Liver (tissue), 9 donors: ENCODE results near the gene USH2A. TPM values are rescaled to one million over a fixed set of nuclear protein-coding genes. Genes with fewer than 3 reads are reported as not detected.

ENCODE experiments used
- DNase-seq: peaks from one replicate; pipeline ENCODE4 v3.0.0-alpha.2; 2017; ENCODE audit warnings: low spot score
- H3K27ac ChIP-seq, 2 donors: one replicate each; pipeline ENCODE4 v1.7.0; 2013; ENCODE audit warnings: inconsistent platforms in 2 of 2, low read length in 2 of 2, control low read depth in 1 of 2, low read depth in 1 of 2, mild to moderate bottlenecking in 1 of 2
- H3K27me3 ChIP-seq, 4 donors: one replicate each; pipeline versions ENCODE4 v1.6.1 to v1.7.0; 2013; ENCODE audit warnings: low read length in 3 of 4, inconsistent platforms in 1 of 4, mild to moderate bottlenecking in 1 of 4, moderate library complexity in 1 of 4; ENCODE audit not compliant: control insufficient read depth in 4 of 4, insufficient read depth in 4 of 4
- H3K36me3 ChIP-seq, 4 donors: one replicate each; pipeline versions ENCODE4 v1.6.1 to v1.7.0; 2013; ENCODE audit warnings: low read length in 3 of 4, mild to moderate bottlenecking in 3 of 4, low read depth in 1 of 4, moderate library complexity in 1 of 4; ENCODE audit not compliant: control insufficient read depth in 4 of 4, insufficient read depth in 3 of 4
- H3K4me1 ChIP-seq, 4 donors: one replicate each; pipeline versions ENCODE4 v1.6.1 to v1.7.0; 2013; ENCODE audit warnings: low read length in 3 of 4, mild to moderate bottlenecking in 3 of 4, moderate library complexity in 1 of 4; ENCODE audit not compliant: control insufficient read depth in 4 of 4, insufficient read depth in 4 of 4
- H3K4me3 ChIP-seq, 3 donors: one replicate each; pipeline versions ENCODE4 v1.6.1 to v1.7.0; 2013; ENCODE audit warnings: low read length in 3 of 3, control low read depth in 1 of 3, low read depth in 1 of 3, mild to moderate bottlenecking in 1 of 3
- H3K9ac ChIP-seq, 2 donors: one replicate each; pipeline ENCODE4 v1.7.0; 2013; ENCODE audit warnings: low read length in 2 of 2, mild to moderate bottlenecking in 2 of 2, moderate library complexity in 2 of 2, control low read depth in 1 of 2, low read depth in 1 of 2
- H3K9me3 ChIP-seq, 4 donors: one replicate each; pipeline versions ENCODE4 v1.6.1 to v1.7.0; 2013; ENCODE audit warnings: low read length in 3 of 4; ENCODE audit not compliant: control insufficient read depth in 4 of 4
- ATF3 ChIP-seq: IDR thresholded peaks from 2 replicates; pipeline ENCODE4 v1.6.1; 2016; ENCODE audit warnings: antibody characterized with exemption
- EGR1 ChIP-seq, 2 donors: IDR thresholded peaks; 2 replicates each; pipeline ENCODE4 v1.6.1; 2016 to 2018; ENCODE audit warnings: antibody characterized with exemption in 2 of 2, low read depth in 2 of 2
- FOXA1 ChIP-seq: IDR thresholded peaks from 2 replicates; pipeline ENCODE4 v1.6.1; 2016; ENCODE audit warnings: antibody characterized with exemption
- FOXA2 ChIP-seq: IDR thresholded peaks from 2 replicates; pipeline ENCODE4 v1.6.1; 2016; ENCODE audit warnings: antibody characterized with exemption
- GABPA ChIP-seq, 2 donors: IDR thresholded peaks in 1 of 2; conservative IDR thresholded peaks in 1 of 2; 2 replicates each; pipeline ENCODE4 v1.6.1; 2016; ENCODE audit warnings: antibody characterized with exemption in 2 of 2, mild to moderate bottlenecking in 1 of 2, moderate library complexity in 1 of 2
- HNF4A ChIP-seq, 2 donors: conservative IDR thresholded peaks; 2 replicates each; pipeline ENCODE4 v1.6.1; 2016; ENCODE audit warnings: antibody characterized with exemption in 2 of 2, mild to moderate bottlenecking in 2 of 2
- HNF4G ChIP-seq: IDR thresholded peaks from 2 replicates; pipeline ENCODE4 v1.6.1; 2016; ENCODE audit warnings: antibody characterized with exemption
- JUND ChIP-seq, 2 donors: IDR thresholded peaks; 2 replicates each; pipeline ENCODE4 v1.6.1; 2016; ENCODE audit warnings: antibody characterized with exemption in 2 of 2
- MAX ChIP-seq: IDR thresholded peaks from 2 replicates; pipeline ENCODE4 v1.6.1; 2016; ENCODE audit warnings: antibody characterized with exemption
- NR2F2 ChIP-seq: IDR thresholded peaks from 2 replicates; pipeline ENCODE4 v1.6.1; 2016; ENCODE audit warnings: antibody characterized with exemption
- RAD21 ChIP-seq, 2 donors: IDR thresholded peaks; 2 replicates each; pipeline ENCODE4 v1.6.1; 2016; ENCODE audit warnings: antibody characterized with exemption in 2 of 2, mild to moderate bottlenecking in 2 of 2
- RXRA ChIP-seq, 2 donors: IDR thresholded peaks; 2 replicates each; pipeline ENCODE4 v1.6.1; 2017 to 2018; ENCODE audit warnings: antibody characterized with exemption in 2 of 2, mild to moderate bottlenecking in 1 of 2
- SP1 ChIP-seq: IDR thresholded peaks from 2 replicates; pipeline ENCODE4 v1.6.1; 2018; ENCODE audit warnings: antibody characterized with exemption, mild to moderate bottlenecking
- TAF1 ChIP-seq: conservative IDR thresholded peaks from 2 replicates; pipeline ENCODE4 v1.6.1; 2016; ENCODE audit warnings: antibody characterized with exemption, mild to moderate bottlenecking
- YY1 ChIP-seq: IDR thresholded peaks from 2 replicates; pipeline ENCODE4 v1.6.1; 2016; ENCODE audit warnings: antibody characterized with exemption, mild to moderate bottlenecking
- ZBTB33 ChIP-seq: IDR thresholded peaks from 2 replicates; pipeline ENCODE4 v1.6.1; 2016; ENCODE audit warnings: antibody characterized with exemption
- WGBS: extraction: QIAGEN DNeasy Blood & Tissue Kit; methylation state at CpG from one replicate; pipeline ENCODE4 v1.1.7; 2013; 5-methylcytosine and 5-hydroxymethylcytosine counted together
- polyA plus RNA-seq, 2 donors: library from polyadenylated mRNA; stranded (reverse) in 1 of 2; unstranded in 1 of 2; fragments of 200-250 nt in 1 of 2; fragments of >200 nt in 1 of 2; fragmentation: Nextera tagmentation in 1 of 2; extraction: Ambion mirVana in 1 of 2; gene quantifications; one replicate each; pipeline versions ENCODE4 v1.2.1 to v1.2.3, GENCODE V29; 2013 to 2015
- total RNA-seq, 2 donors: library from RNA; depleted of rRNA; stranded (reverse); fragments of >200 nt; gene quantifications; one replicate each; pipeline ENCODE4 v1.2.3, GENCODE V29; 2014
- TF ChIP-seq, protein P1 (sequence below): IDR thresholded peaks from 2 replicates; pipeline ENCODE4 v1.6.1; 2016; ENCODE audit warnings: antibody characterized with exemption, mild to moderate bottlenecking
- donor health status: healthy.
- donor health status: healthy.
- donor health status: healthy.
- donor health status: healthy.
- donor health status: healthy.

USH2A gene
- total and polyA plus RNA-seq, 4 donors: 0.14 to 1.0 (median 0.31) TPM

GRCh38 chr1:216095400-216095799 lies 327.8 kb downstream of the USH2A start:
- 71% methylated on average over 4 of the region's 4 CpGs for WGBS

DNA sequence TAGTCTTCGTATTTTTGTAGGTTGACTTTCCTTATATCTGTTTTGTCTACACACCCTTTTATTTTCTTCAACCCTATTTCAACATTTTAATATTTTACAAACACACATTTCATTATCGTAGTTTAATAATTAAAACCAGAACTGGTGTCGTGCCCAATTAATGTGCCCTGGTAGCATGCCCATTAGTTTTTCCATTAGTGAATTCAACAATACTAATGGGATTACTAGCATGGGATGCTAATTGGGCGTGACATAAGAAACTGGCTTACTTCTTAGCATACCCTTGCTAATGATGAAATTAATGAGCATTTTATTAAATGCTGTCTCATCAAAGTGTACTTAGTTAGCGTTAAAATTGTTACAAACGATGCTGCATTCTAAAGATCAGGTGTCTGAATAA lies 332.7 kb downstream of the USH2A start:
- H3K27ac ChIP-seq: no peak overlapping the region
- H3K4me3 ChIP-seq: no peak overlapping the region
- peaks cover 0 to 4% (median 0%) of the 10 kb centered on the region in 4 donors for H3K27me3 ChIP-seq
- H3K9ac ChIP-seq: no peak overlapping the region
- H3K4me1 ChIP-seq: no peaks in the 10 kb centered on the region
- no peak for DNase-seq
- 89% methylated on average over 6 of the region's 6 CpGs for WGBS
- TF ChIP-seq FOXA1: no peak
- no peak for TF ChIP-seq ZBTB33
- no peak for TF ChIP-seq FOXA2
- TF ChIP-seq, protein P1, sequence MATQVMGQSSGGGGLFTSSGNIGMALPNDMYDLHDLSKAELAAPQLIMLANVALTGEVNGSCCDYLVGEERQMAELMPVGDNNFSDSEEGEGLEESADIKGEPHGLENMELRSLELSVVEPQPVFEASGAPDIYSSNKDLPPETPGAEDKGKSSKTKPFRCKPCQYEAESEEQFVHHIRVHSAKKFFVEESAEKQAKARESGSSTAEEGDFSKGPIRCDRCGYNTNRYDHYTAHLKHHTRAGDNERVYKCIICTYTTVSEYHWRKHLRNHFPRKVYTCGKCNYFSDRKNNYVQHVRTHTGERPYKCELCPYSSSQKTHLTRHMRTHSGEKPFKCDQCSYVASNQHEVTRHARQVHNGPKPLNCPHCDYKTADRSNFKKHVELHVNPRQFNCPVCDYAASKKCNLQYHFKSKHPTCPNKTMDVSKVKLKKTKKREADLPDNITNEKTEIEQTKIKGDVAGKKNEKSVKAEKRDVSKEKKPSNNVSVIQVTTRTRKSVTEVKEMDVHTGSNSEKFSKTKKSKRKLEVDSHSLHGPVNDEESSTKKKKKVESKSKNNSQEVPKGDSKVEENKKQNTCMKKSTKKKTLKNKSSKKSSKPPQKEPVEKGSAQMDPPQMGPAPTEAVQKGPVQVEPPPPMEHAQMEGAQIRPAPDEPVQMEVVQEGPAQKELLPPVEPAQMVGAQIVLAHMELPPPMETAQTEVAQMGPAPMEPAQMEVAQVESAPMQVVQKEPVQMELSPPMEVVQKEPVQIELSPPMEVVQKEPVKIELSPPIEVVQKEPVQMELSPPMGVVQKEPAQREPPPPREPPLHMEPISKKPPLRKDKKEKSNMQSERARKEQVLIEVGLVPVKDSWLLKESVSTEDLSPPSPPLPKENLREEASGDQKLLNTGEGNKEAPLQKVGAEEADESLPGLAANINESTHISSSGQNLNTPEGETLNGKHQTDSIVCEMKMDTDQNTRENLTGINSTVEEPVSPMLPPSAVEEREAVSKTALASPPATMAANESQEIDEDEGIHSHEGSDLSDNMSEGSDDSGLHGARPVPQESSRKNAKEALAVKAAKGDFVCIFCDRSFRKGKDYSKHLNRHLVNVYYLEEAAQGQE: no peak
- no peak for TF ChIP-seq EGR1 (IDR thresholded peaks at IDR 0.05; ENCODE audit: low read depth in 2 of 2)
- TF ChIP-seq JUND (IDR thresholded peaks at IDR 0.05): no peak
- TF ChIP-seq YY1: no peak
- no peak for TF ChIP-seq SP1
- no peak for TF ChIP-seq MAX
- no peak for TF ChIP-seq RAD21 (IDR thresholded peaks at IDR 0.05)
- no peak for TF ChIP-seq ATF3
- no peak for TF ChIP-seq GABPA (IDR thresholded peaks at IDR 0.05 in 1 of 2, conservative IDR thresholded peaks at IDR 0.05 in 1 of 2)
- H3K36me3 ChIP-seq: no peaks in the 10 kb centered on the region
- H3K9me3 ChIP-seq: no peaks in the 10 kb centered on the region

More at GRCh38 chr1:216095400-216095799, 327.8 kb downstream of the USH2A start:
- TF ChIP-seq JUND (IDR thresholded peaks at IDR 0.05): no peak
- TF ChIP-seq SP1: no peak
- TF ChIP-seq TAF1: no peak
- no peak for TF ChIP-seq YY1
- TF ChIP-seq NR2F2: no peak
- no peak for TF ChIP-seq MAX
- TF ChIP-seq FOXA2: no peak
- TF ChIP-seq EGR1 (IDR thresholded peaks at IDR 0.05; ENCODE audit: low read depth in 2 of 2): no peak
- TF ChIP-seq HNF4G: no peak
- TF ChIP-seq RXRA (IDR thresholded peaks at IDR 0.05): no peak
- no peak for TF ChIP-seq GABPA (IDR thresholded peaks at IDR 0.05 in 1 of 2, conservative IDR thresholded peaks at IDR 0.05 in 1 of 2)
- no peak for TF ChIP-seq HNF4A (conservative IDR thresholded peaks at IDR 0.05)
- no peak for TF ChIP-seq ATF3
- TF ChIP-seq RAD21 (IDR thresholded peaks at IDR 0.05): no peak
- Histone ChIP-seq H3K9ac (no peak overlapping the region), H3K4me1 (no peaks in the 10 kb centered on the region), H3K36me3 (no peaks in the 10 kb centered on the region), H3K4me3 (no peak overlapping the region), H3K9me3 (no peaks in the 10 kb centered on the region), H3K27me3 (peaks cover 0 to 4% (median 0%) of the 10 kb centered on the region in 4 donors), H3K27ac (no peak overlapping the region)
- no peak for DNase-seq
